Stimulated activated CD8-positive, alpha-beta memory T cell treated with anti-CD3 and anti-CD28 coated beads, Interleukin-2, amount 100 ng/mL, for 48 hours (primary cell): ENCODE results near the gene MCM6.
"Not testable (repeated sequence)": the region's sequence is repeated elsewhere in the genome, so short reads cannot be mapped to it uniquely, and the experiment has no call there.

Experiments used
- DNase-seq, 2 donors: peaks; one replicate each; pipeline ENCODE4 v3.0.0-alpha.2; 2020; ENCODE audit warnings: low read depth in 2 of 2

MCM6 gene

DNA sequence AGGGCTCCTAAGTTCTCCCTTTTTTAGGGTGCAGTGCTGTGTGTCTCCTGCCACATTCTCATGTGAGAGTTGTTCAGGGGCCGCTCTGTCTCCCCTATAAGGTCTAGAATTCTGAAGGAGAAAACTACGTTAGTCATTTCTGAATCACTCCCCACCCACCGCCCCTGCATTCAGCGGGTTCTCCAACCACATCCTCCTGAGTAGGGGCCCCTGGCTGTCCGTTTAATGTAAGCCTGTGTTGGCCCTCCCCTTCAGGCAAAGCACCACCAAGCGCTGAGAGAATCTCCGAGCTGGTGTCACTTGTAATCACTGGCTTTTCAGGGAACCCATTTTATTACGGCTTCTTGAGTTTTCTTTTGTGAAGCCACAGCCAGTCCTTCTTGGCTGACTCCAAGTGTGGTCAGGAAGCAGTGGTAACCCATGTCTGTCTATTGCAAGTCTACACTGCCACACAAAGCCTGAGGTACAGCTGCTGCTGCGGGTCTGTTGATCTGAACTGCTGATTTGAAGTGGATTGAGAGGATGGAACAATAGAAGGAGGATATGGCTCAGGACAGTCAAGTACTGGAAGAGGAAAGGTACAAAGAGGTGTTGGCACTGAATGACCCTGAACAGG lies 56.1 kb downstream of the MCM6 start:
- peak; percentile 80 to 86 for DNase-seq

DNA sequence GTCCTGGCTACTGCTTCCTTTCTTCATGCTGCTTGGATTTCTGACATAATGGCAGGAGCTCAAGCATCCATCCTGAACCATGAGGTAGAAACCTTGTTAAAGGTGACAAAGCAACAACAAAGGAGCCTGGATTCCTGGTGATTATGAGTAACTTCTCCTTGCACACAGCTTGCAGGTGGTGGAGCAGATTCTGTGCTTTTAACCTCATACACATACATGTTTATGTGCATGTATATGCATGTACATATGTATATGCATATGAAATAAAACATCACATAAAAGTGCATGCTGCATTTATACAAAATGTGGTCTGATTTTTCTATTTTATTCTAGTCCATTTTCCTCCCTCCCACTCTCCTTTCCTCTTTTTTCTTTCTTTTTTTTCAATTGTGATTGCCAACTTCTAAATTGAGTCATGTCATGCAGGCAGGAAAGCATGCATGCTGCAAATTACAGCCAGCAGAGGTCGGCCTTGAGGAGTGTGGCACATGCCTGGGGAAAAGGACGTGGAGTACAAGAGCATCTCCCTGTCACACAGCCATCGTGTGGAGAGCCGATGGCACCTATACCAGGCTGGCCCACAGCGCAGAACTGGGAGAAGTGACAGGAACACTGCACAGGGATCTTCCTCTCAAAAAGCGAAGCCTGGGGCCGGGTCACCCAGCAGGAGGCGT lies 57.2 kb downstream of the MCM6 start:
- peak in 1 of 2 donors; percentile 36 for DNase-seq

DNA sequence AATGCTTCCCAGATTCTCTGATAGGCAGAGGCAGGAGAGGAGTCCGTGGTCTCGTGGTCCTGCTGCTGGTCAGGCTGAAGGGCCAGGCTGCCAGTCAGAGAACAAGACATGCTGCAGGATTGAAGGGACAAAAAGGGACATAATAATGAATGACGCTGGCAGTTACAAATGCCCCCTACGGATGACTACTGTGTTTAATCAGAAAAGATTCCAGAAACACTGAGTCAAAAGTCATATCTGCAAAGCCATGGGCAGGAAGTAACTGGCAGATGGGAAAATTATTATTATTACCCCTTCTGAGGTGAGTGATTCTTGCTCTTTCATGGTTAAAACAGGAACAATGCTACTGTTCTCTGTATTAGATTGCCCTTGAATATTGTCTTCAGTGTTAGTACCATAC lies 58.3 kb downstream of the MCM6 start:
- DNase-seq = no peak

DNA sequence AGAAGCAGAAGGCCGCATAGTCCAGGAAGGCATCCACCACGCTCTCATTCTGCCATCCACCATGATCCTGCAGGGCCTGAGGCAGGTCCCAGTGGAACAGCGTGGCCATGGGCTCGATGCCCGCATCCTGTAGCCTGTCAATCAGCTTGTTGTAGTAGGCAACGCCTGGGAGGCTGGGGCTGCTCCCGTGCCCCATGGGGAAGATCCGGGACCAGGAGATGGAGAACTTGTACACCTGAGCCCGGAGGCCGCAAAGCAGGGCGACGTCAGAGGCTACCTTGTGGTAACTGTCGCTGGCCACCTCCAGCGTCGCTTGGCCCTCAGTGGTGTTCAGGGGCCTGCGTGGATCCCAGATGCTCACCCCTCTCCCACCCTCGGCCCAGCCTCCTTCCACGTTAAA lies 58.8 kb downstream of the MCM6 start:
- DNase-seq = no peak

DNA sequence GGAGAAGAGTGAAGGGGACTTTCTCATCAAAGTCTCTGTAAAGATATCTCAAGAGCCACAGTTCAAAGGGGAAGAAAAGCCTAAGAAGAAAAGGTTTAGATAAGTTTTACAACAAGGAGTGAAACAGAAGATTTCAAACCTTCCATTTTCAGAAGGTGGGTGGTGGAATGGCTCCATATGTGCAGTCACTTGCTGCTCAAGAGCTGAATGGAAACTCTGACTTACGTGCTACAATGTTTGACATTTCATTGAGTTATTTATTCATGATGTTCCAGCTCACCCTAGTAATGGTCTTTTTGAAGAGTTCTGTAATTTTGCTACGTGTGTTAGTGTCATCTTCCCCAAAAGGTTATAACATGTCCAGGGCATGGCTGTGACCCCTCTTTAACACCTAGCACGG lies 61.0 kb downstream of the MCM6 start:
- DNase-seq = no peak

DNA sequence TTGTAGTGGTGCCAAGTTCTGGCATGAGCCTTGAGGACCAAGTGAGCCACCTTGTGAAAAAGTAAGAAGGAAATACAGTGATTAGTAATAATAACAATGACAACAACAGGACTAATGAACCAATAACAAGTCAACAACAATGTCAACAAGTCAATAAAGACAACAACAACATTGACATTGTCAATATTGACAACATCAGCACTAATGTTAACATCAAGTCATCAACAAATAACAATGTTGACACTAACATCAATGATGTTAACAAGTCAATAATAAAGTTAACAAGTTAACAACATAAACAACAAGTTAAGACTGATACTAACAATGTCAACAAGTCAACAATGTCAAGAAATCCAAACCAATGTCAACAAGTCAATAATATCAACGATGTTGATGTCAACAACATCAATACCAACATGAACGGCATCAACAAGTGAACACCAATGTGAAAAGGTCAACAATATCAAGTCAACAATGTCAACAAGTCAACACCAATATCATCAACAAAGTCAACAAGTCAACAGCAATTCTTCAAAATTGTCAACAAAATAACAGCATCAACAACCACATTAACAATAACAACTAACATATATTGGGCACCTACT lies 63.2 kb downstream of the MCM6 start:
- DNase-seq = no peak

DNA sequence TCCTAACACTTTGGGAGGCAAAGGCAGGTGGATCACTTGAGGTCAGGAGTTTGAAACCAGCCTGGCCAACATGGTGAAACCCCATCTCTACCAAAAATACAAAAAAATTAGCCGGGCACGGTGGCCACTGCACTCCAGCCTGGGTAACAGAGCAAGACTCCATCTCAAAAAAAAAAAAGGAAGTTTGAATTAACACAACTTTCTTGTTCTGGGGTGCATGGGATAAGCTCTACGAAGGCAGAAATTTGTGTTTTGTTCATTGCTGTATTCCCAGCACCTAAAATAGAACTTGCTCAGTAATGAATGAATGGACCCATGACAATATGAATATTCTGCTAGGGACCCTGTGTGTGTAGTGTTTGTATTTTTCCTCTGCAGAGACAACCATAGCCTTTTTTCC lies 68.4 kb downstream of the MCM6 start:
- DNase-seq = not testable (repeated sequence)

DNA sequence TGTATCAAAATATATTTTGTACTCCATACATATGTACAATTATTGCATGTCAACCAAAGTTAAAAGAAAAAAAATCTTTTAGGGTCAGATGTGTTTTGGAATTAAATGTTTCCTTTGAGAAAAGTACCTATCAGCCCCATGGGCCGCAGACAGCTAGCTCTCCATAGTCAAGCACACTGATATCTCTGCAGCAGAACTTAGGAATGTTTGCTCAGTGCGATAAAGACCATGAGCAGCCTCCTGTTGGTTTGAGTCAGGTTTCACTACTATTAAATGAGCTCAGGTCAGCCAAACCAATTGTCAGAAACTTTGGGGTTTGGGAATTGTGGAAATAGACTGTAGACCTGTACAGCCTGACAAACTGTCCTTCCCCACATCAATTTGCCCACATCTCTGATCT lies 73.0 kb downstream of the MCM6 start:
- DNase-seq = no peak

DNA sequence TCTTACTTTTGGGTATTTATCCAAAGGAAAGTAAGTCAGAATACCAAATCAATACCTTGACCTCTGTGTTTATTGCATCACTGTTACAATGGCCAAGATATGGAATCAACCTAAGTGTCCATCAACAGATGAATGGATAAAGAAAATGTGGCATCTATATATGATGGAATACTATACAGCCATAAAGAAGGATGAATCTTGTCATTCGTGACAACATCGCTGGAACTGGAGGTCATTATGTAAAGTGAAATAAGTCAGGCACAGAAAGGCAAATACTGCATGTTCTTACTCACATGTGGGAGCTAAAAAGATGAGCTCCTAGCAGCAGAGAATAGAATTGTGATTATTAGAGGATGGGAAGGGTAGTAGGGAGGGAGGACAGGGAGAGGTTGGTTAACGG lies 73.9 kb downstream of the MCM6 start:
- DNase-seq = no peak

DNA sequence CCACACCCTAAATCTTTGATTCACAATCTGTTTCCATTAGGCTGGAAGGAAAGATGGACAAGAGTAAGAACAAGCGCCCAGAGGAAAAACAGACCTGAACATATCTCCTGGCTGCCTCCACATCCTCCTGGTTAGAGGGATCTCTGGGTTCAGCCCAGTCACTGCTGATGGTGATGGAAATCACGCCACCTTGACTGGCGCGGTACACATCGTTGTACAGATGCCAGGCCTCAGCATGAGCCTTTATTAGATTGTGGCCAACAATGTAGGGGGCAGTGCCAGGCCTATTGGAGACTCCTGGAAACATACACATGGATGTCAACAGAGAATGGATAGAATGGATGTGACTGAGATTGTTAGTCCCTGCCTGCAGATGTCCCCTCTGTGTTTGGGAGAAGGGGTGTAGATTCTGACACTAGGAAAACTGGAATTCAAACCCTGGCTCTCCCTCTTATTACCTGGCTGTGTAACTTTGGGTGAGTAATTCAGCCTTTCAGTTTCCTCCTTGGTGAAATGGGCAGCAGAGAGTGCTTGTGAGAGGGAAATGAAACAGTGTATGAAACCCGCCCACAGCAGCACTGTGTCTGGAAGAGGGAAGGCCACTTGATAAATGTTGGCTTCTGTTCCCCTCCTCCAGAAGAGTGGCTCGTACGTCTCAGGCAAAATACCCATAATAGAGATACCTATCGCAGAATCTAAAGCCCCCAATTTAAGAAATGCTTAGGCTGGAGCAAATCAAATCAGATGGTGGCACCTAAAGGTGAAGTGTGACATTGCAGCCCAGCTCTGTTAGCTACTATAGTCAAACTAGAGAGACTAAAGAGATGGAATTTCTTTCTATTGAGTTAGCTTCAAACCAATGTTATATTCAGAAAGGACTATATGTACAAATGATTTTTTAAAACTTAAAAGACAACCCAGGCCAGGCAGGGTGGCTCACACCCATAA lies 75.5 kb downstream of the MCM6 start:
- no peak for DNase-seq

DNA sequence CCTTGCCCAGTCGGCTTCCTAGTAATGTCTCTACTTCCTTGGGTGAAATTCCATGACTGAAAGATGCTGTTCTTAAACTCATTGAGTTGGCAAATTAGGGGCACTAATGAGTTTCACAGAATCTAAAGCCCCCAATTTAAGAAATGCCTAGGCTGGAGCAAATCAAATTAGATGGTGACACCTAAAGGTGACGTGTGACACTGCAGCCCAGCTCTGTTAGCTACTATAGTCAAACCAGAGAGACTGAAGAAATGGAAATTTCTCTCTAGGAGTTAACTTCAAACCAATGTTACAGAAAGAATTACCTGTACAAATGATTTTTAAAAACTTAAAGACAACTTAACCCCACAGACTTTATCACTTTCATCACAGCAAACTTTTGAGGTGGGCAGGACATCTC lies 76.5 kb downstream of the MCM6 start:
- DNase-seq = no peak

DNA sequence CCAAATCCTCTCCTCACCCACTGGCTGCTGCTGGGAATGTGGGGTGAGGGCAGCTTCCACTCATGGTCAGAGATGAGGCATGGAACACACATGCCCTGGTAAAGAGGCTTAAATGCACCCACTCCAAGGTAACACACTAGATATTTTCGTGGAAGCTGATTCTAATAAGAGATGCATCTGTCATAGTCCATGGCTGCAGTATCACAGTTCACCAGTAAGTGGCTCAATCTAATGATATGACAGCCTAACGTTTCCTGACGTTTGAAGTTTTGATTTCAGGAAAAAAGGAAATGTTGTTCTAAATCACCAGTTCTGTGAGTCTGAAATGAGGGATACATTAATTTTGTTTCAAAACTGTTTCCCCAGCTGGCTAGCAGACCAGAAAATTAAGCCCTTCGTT lies 77.5 kb downstream of the MCM6 start:
- no peak for DNase-seq

DNA sequence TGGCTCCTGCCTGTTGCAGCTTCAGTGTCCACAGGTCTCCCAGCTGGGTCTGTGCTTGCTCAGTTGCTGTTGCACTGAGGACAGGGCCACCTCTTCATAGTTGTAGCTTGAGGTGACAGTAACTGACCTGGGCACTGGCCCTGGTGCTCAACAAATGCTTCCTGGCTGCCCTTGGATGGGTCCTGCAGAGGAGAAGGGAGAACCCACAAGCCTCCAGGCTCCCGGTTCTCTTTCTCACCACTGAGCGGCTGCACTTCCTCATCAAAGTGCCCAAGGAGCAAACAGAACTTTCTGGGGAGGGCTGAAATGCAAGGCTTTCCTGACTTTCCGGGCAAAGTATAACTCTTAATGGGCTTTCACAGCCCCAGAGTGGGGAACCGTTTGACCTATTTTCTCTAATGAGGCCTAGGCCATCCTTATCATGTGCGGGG lies 78.0 kb downstream of the MCM6 start:
- no peak for DNase-seq

DNA sequence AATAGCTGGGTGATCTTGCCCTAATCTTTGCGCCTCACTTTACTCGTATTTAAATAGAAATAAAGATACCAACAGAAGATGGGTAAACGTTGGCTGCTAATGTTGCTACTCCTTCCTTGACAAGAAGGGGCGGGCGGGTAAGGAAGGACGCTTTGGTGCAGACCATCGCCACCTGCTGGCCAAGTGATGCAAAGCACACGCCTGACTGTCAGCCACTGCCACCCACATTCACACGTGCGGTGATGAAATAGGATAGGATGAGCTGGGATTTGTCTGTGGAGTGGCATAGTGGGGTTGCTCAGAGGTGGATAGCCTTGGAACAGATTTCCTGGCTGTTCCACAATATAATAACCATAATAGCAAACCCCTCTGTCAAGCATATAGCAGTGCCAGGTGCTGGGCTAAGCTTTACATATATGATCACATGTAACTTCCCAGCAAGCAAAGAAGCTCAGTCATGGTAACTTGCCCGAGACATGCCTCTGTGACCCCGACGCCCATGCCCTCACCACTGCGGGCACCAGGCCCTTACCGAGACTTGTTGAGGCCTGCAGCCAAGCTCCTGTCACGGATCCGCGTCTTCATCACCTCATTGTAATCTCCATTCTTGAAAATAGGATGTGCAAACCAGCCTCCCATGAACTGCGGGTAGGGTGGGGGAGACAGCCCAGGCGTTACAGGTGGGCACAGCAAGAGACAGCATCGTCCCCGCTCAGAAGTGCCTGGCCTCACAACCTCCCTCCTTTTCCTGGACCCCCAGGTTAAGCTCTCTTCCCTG lies 78.6 kb downstream of the MCM6 start:
- DNase-seq = peak; percentile 68 to 71

DNA sequence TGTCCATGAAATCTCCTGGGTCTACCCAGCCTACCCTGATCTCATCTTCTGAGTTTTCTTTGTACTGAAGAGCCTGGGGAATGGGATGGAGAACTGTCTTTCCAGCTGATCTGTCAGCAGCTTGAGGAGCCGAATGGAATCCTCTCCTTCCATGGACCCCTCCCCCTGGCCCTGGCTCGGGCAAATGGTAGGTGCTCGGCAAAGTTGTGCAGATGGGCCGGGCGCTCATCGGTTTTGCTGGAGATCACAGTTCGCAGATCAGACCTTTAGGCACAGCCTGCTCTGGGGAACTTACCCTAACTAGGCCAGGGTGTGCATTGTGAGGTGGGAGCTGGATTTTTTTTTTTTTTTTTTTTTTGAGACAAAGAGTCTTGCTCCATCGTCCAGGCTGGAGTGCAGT lies 79.6 kb downstream of the MCM6 start:
- DNase-seq = no peak

DNA sequence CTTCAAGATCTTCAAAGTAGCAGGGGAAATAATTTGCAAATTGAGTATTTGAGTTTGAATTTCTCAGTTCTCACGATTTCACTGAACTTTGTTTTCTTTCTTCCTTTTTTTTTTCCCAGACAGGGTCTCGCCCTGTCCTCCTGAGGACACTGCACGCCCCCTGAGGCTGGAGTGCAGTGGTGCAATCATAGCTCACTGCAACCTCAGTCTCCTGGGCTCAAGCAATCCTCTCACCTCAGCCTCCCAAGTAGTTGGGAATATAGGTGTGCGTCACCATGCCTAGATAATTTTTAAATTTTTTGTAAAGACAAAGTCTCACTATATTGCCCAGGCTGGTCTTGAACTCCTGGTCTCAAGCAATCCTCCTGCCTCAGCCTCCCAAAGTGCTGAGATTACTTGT lies 80.6 kb downstream of the MCM6 start:
- not testable (repeated sequence) for DNase-seq

DNA sequence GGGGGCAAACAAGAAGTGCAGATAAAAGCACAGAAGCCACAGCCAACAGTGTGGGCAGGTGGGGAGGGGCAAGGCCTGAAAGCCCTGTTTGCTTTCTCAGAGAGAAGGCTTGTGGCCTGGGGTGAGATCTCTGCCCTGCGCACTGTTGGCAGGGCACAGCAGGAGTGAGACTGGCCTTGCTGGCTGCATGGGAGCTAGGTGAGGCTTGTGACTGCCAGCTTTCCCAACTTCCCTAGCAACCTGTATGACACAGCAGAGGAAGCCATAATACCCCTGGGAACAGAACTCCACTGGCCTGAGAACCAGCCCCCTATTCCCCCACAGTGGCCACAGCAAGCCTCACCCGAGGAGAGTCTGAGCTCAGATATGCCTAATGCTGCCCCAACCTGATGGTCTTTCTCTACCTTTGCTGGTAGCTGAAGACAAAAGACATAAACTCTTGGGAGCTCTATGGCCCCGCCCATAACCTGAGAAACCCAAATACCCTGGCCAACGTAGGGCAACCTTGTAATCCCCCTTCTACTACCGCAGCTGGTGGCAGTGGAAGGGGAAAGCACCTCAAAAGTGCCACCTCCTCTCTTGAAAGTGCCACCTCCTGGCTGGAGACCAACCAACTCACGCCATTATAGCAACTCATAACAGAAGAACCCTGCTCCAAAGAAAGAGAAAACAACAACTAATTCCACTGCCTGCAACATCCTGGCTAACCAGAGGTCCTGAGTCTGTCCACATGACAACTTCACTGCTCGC lies 83.7 kb downstream of the MCM6 start:
- DNase-seq = no peak

DNA sequence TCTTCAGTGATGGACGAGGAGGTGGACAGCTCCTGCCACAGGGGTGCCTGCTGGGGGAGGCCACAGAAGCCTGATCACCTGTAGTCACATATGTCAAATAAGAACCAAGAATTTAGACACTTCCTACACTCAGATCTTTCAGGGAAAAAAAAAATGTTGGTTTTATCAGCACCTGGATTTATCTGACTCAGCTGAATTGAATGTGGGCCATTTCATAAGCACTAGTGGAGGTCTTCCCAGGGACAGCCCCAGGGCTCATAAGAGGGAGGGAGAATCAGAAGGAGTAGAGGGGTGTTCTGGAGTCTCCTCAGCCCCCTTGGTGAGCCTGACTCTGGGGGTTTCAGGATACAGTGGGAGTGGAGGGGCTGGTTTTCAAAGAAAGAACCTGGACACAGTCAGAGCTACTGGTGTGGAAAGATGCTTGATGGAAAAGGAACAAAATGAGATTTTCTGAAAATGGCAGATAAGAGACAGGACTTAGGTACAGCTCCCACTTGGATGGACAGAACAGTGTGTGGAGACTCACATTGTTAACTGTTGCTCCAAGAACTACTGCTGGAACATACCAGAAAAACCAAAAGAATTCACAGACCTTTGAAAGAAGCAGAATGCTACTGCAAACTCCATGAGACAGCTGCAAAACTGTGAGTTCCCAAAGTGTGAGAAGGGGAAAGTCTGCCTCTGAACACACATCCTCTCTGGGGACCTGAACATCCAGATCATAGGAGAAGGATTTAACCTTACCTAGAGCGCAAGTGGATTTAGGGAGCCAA lies 84.6 kb downstream of the MCM6 start:
- no peak for DNase-seq

DNA sequence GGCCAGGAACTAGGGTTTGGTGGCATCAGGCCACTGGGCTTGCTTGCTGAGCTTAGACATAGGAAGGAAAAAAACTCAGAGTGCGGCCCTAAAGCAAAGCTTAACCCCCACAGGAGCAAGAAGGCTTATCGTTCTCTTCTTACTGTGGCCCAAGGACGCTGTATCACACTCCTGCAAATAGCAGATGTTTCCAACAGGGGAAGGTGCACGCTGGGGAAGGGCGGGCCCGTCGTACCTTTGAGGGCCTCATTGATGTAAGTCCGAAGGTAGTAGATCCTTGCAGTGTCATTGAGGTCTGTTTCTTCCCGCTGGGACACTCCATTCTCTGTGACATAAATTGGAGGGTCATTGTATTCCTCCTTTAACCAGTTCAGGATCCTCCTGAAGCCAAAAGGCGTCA lies 85.8 kb downstream of the MCM6 start:
- no peak for DNase-seq
